ENCODE measurements around the gene TTC23.

Gene TTC23, protein sequence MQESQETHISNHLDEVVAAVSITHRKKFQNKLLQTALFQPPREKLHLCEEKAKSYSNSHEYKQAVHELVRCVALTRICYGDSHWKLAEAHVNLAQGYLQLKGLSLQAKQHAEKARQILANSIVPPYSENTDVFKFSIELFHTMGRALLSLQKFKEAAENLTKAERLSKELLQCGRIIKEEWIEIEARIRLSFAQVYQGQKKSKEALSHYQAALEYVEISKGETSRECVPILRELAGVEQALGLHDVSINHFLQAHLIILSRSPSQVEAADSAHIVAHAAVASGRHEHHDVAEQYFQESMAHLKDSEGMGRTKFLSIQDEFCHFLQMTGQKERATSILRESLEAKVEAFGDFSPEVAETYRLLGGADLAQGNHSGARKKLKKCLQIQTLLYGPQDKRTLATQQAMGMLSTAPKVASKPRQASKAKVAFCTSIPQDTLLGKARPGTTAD

DNA sequence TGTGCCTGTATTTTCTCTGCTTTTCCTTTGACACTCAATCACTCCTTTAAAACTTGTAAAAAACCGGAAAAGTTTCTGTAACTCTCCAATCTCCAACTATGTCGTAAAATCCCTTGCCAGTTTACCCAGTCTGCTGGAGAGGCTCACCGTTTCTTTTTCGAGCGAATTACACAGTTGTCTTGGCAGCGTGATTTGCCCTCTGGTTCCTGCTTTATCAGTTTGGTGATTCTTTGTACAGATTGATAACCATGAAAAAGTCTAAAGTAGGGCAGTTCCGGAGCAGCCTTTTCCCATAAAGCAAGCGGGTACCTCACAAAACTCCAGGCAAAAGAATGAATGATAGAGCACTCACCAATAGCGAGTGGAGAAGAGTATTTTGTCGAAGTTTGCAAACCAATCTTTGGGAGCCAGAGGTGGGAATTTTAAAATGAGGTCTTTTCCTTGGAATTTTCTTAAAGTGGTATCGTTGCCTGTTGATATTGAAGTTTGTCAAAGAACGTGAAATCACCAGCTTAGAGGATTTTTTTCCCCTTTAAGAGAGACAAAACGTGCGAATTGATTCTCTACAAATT is at the start of gene TTC23:
Gene TTC23, minus strand, starts transcription at position 312 of the 572 bp plus-strand sequence. CDS start 20,869 bp downstream, outside the sequence.
- peak; percentile 85 for DNase-seq (ENCODE audit: low read depth)

GRCh38 chr15:99296386-99296785 is 47.0 kb upstream of the TTC23 start:
- DNase-seq (ENCODE audit: low read depth) = no peak

DNA sequence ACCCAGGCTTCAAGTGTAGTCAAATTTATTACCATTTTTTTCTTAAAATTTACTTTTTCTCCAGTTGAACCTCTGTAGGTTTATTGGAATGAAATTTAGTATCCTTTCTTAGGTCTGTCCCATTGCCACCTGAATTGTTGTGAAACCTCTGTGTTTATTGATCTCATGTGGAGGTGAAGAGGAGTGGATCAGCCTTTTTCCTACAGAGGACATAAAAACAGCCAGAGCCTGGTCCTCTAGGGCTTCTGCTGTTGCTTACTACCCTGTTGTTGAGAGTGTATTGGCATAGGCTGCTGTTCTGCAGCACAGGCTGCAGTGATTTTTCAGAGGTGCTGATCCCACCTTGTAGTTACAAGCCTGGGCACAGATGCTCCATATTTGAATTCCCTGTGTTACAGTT is 46.5 kb upstream of the TTC23 start:
- no peak for DNase-seq (ENCODE audit: low read depth)

DNA sequence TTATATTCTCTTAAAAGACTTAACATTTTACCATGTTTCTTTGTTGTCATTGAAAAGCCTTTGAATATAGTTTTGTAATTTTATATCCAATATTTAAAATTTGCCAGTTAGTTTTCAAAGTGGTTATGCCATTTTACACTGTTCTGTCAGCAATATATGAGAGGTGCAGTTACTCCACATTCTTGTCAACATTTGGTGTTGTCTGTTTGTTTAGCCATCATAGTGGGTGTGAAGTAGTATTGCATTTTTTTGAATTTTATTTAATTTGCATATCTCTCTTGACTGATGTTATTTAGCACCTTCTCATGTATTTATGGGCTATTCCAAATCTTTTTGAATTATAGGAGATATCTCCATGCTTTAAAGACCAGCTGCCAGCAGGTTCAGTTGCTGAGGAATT is 42.3 kb upstream of the TTC23 start:
- DNase-seq (ENCODE audit: low read depth) = no peak

- DNase-seq (ENCODE audit: low read depth) = no peak
Measured at GRCh38 chr15:99283717-99284116, 34.3 kb upstream of the TTC23 start.

DNA sequence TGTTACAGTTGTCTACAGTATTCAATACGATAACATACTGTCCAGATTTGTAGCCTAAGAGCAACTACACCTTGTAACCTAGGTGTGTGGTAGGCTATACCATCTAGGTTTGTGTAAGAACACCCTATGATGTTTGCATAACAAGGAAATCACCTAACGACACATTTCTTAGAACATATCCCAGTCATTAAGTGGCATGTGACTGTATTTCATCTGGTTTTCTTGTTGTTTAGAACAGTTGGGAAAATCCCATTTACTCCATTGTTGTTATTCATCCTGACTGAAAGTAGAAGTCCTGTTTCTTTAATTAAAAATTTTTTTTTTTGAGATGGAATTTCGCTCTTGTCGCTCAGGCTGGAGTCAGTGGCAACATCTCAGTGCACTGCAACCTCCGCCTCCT is 33.2 kb upstream of the TTC23 start:
- DNase-seq (ENCODE audit: low read depth) = no peak

DNA sequence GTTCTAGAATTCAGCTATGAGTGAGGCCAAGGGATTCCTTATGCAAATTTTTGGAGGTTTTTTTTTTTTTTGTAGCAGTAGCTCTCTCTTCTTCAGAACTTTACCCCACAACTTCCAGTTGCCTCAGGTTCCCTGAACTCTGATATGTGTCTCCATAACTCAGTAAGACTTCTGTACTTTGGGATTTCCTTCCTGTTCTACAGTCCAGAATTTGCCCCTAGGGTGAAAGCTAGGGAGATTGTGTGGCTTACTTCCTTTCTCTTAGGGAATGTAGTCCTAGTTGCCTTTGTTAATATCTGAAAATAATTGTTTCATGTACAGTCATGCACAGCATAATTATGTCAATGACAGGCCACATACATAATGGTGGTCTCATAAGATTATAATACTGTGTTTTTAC is 32.7 kb upstream of the TTC23 start:
- DNase-seq (ENCODE audit: low read depth) = no peak

DNA sequence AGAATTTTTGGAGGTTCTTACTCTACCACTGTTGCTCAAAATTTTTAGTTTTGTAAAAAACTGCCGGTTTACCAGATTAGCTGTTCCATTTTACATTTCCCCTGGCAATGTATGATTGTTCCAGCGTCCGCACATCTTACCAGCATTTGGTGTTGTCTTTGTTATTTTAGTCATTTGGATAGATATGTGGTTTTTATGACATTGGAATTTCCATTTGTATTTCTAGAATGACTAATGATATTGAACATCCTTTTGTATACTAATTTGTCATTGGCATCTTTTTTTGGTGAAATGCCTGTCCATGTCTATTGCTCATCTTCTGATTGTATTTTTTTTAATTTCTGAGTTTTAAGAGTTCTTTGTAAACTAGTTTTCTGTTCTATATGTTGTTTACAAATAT is 30.4 kb upstream of the TTC23 start:
- no peak for DNase-seq (ENCODE audit: low read depth)

GRCh38 chr15:99279290-99279689 is 29.9 kb upstream of the TTC23 start:
- no peak for DNase-seq (ENCODE audit: low read depth)

- DNase-seq (ENCODE audit: low read depth) = no peak
Measured at GRCh38 chr15:99275525-99276128, 26.2 kb upstream of the TTC23 start.

DNA sequence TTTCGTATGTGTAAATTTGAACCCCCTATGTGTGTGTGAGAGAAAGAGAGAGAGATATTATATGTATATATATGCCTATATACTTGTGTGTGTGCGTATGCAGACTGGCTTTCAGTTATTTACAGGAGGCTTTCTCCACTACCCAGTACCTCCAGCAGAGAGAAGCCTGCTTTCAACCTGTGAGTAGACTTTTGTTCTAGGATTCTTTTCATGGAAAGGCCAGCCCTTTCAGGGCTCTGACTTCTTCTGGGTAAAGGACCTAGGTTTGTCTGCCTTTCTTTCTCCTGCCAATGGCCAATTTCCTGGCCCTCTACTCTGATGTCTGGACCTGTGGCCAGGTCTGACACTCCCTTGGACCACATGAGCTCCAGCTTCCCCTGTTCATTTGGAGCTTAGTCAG is 25.7 kb upstream of the TTC23 start:
- no peak for DNase-seq (ENCODE audit: low read depth)

GRCh38 chr15:99273801-99274200 is 24.4 kb upstream of the TTC23 start:
- no peak for DNase-seq (ENCODE audit: low read depth)

DNA sequence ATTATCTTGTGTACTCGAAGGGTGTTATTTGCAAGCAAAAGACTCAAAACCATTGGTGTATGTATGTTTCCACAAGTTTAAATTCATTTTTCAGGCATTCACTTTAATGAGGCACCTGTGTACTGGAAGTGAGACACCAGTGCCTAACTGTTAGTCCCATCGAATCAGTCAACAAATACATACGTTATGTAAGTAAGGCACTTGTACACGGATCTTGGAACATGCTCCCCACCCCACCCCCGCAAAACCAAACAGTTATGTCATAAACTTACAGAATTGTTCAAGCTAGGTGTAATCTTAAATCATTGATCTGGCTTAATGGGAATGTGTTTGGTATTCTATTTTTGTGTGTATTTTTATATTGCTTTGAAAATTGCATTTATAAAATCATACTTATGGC is 19.1 kb upstream of the TTC23 start:
- no peak for DNase-seq (ENCODE audit: low read depth)

GRCh38 chr15:99267957-99268356 is 18.6 kb upstream of the TTC23 start:
- DNase-seq (ENCODE audit: low read depth) = no peak

- no peak for DNase-seq (ENCODE audit: low read depth)
Measured at GRCh38 chr15:99265541-99266070, 16.2 kb upstream of the TTC23 start.

DNA sequence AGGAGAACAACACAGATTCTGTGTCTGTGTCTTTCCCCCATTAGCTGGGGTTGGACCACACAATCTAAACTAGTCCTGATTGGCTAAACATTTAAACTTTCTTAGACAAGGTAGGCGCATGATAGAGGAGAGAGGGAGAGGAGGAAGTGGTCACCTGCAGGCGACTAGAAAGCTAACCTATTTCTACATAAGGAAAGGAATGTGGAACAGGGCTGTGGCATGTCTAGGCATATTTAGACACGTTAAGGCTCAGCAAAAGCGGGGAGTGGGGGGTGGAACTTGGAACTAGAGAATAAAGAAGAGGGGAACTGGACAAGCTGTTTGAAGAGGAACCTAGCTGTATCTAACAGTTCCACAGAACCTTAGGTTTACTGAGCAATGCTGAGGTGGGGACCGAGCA is 14.7 kb upstream of the TTC23 start:
- DNase-seq (ENCODE audit: low read depth) = no peak

DNA sequence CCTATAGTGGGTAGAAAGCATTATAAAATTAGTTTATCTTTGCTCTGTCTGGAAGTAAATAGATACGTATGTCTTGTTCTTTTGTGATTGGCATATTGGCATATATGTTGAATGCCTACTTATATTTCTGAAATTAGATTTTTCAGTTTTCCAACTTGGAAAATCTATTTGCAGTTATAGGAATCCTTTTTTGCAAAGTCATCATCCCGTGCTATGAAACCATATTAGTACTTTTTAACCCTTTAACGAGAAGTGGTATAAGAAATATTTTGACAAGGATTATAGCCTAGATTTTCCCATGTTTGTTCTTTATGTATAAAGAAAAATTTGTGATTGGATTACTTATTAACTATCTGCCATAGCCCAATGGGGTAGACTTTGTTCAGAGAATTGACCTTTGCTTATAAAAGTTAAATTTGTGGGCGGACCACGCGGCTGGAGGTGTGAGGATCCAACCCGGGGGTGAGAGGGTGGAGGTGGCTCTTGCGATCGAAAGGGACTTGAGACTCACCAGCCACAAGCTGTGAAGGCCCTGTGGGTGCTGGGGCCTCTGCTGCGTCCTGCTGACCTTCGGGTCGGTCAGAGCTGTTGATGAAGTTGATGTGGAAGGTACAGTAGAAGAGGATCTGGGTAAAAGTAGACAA is 7.8 kb upstream of the TTC23 start:
- DNase-seq (ENCODE audit: low read depth) = no peak

GRCh38 chr15:99253381-99254090 is 4.2 kb upstream of the TTC23 start:
- peak; percentile 68 for DNase-seq (ENCODE audit: low read depth)

GRCh38 chr15:99252326-99252725 is 2.9 kb upstream of the TTC23 start:
- DNase-seq (ENCODE audit: low read depth) = no peak

- peak; percentile 92 for DNase-seq (ENCODE audit: low read depth)
Measured at GRCh38 chr15:99250857-99251841, 1.8 kb upstream of the TTC23 start, which contains the start of gene LRRC28. TSS of gene LRRC28 (plus strand) at chr15:99251481. CDS start at chr15:99255958, 4,477 bp downstream.

- no peak for DNase-seq (ENCODE audit: low read depth)
Measured at GRCh38 chr15:99250494-99250856, 1.1 kb upstream of the TTC23 start.

Measured in GM04503 (cell line).